Aorta (tissue), 5 donors: ENCODE data around the gene SLC9A9. TPM values are rescaled to one million over a fixed set of nuclear protein-coding genes. Genes with fewer than 3 reads are reported as not detected.
"Not testable (repeated sequence)": the region's sequence is repeated elsewhere in the genome, so short reads cannot be mapped to it uniquely, and the experiment has no call there.

Source experiments
- ATAC-seq: fragments of 200-7000 bp; cut with Tn5 transposase; one replicate; pipeline ENCODE4 v1.9.1; 2022; ENCODE audit warnings: moderate library complexity; ENCODE audit not compliant: low FRiP score
- DNase-seq, 2 donors: peaks; one replicate each; pipeline ENCODE4 v3.0.0-alpha.2; 2020
- H3K27ac ChIP-seq, 2 donors: one replicate each; pipeline ENCODE4 v1.5.1; 2013; ENCODE audit warnings: low read length in 2 of 2, mild to moderate bottlenecking in 2 of 2, moderate library complexity in 2 of 2, control low read depth in 1 of 2, inconsistent platforms in 1 of 2, low read depth in 1 of 2
- H3K27me3 ChIP-seq, 2 donors: one replicate each; pipeline ENCODE4 v1.6.1; 2013; ENCODE audit warnings: control low read depth in 1 of 2, low read length in 1 of 2, mild to moderate bottlenecking in 1 of 2, moderate library complexity in 1 of 2; ENCODE audit not compliant: insufficient read depth in 2 of 2, control insufficient read depth in 1 of 2
- H3K36me3 ChIP-seq, 2 donors: one replicate each; pipeline ENCODE4 v1.6.1; 2013; ENCODE audit warnings: control low read depth in 1 of 2, low read length in 1 of 2, mild to moderate bottlenecking in 1 of 2; ENCODE audit not compliant: insufficient read depth in 2 of 2, control insufficient read depth in 1 of 2
- H3K4me1 ChIP-seq, 2 donors: one replicate each; pipeline ENCODE4 v1.6.1; 2013; ENCODE audit warnings: low read length in 2 of 2, control low read depth in 1 of 2, mild to moderate bottlenecking in 1 of 2, moderate library complexity in 1 of 2; ENCODE audit not compliant: insufficient read depth in 2 of 2, control insufficient read depth in 1 of 2
- H3K4me3 ChIP-seq, 2 donors: one replicate each; pipeline ENCODE4 v1.5.1; 2013; ENCODE audit warnings: low read length in 2 of 2, control low read depth in 1 of 2, mild to moderate bottlenecking in 1 of 2
- H3K9me3 ChIP-seq: one replicate; pipeline ENCODE4 v1.6.1; 2013; ENCODE audit warnings: mild to moderate bottlenecking, low read length; ENCODE audit not compliant: control insufficient read depth
- WGBS, 2 donors: extraction: QIAGEN DNeasy Blood & Tissue Kit; methylation state at CpG; one replicate each; pipeline ENCODE4 v1.1.7; 2013; 5-methylcytosine and 5-hydroxymethylcytosine counted together
- intact Hi-C, 2 donors: fragments of 100-400 bp; cut with DNase I; formaldehyde crosslinking; loops; one replicate each; pipeline versions ENCODE4 v1.14.2 to v1.15.0; 2022
- polyA plus RNA-seq, 2 donors: library from polyadenylated mRNA; stranded (reverse); fragments of 200-250 nt; gene quantifications; one replicate each; pipeline ENCODE4 v1.2.3, GENCODE V29; 2013
- total RNA-seq, 2 donors: library from RNA; stranded (reverse); fragmentation: NEBNext Ultra II Directional; extraction: Animal tissue kit (Norgen Biotek cat#: 25700); gene quantifications; one replicate each; pipeline ENCODE4 v1.2.1, GENCODE V29; 2021
- donor health status: healthy with polysubstance abuse.
- donor health status: Bipolar disorder and iron deficiency.
- donor health status: DM: no; HTN: no; CAD: no.
- donor health status: DM: no; HTN: no; CAD: no.
- donor health status: DM: yes; HTN: yes; CAD: no.

The SLC9A9 gene
- total and polyA plus RNA-seq, 4 donors, result 7.3 to 45.8 (median 12.5) TPM

- WGBS, 2 donors, result 88 to 91% methylated on average over 7 of the region's 7 CpGs
- Histone ChIP-seq H3K4me1 (no peaks in the 10 kb centered on the region), H3K36me3 (no peaks in the 10 kb centered on the region), H3K27me3 (no peaks in the 10 kb centered on the region), H3K27ac (no peak overlapping the region), H3K9me3 (no peaks in the 10 kb centered on the region), H3K4me3 (no peak overlapping the region)
- intact Hi-C loops, result no loop called here
- ATAC-seq (no peak), DNase-seq (no peak)
These were observed 129.8 kb downstream of the SLC9A9 start for GRCh38 chr3:143718463-143718862.

- DNase-seq, result no peak
- Histone ChIP-seq H3K9me3 (no peaks in the 10 kb centered on the region), H3K27me3 (no peaks in the 10 kb centered on the region), H3K36me3 (no peaks in the 10 kb centered on the region), H3K4me1 (no peaks in the 10 kb centered on the region), H3K4me3 (no peak overlapping the region), H3K27ac (no peak overlapping the region)
- intact Hi-C loops, result no loop called here
- no peak for ATAC-seq
- WGBS, 2 donors, result 77 to 81% methylated on average over 4 of the region's 4 CpGs
These were observed 131.5 kb downstream of the SLC9A9 start for GRCh38 chr3:143716731-143717130.

GRCh38 chr3:143712522-143712921 lies 135.7 kb downstream of the SLC9A9 start:
- DNase-seq (no peak), ATAC-seq (no peak)
- H3K4me1 ChIP-seq, result no peaks in the 10 kb centered on the region
- no peaks in the 10 kb centered on the region for H3K9me3 ChIP-seq
- intact Hi-C loops, result no loop called here
- H3K27me3 ChIP-seq, result no peaks in the 10 kb centered on the region
- no peak overlapping the region for H3K4me3 ChIP-seq
- H3K27ac ChIP-seq, result no peak overlapping the region
- H3K36me3 ChIP-seq, result no peaks in the 10 kb centered on the region

GRCh38 chr3:143707848-143708247 lies 140.4 kb downstream of the SLC9A9 start:
- DNase-seq (no peak), ATAC-seq (no peak)
- Histone ChIP-seq H3K4me3 (no peak overlapping the region), H3K36me3 (no peaks in the 10 kb centered on the region), H3K27me3 (no peaks in the 10 kb centered on the region), H3K27ac (no peak overlapping the region), H3K9me3 (no peaks in the 10 kb centered on the region), H3K4me1 (no peaks in the 10 kb centered on the region)
- 22 to 39% methylated on average over 1 of the region's 1 CpG for WGBS, 2 donors
- intact Hi-C loops, result no loop called here

- Histone ChIP-seq H3K36me3 (no peaks in the 10 kb centered on the region), H3K9me3 (peaks cover 1% of the 10 kb centered on the region), H3K4me1 (no peaks in the 10 kb centered on the region), H3K4me3 (no peak overlapping the region), H3K27me3 (no peaks in the 10 kb centered on the region), H3K27ac (no peak overlapping the region)
- DNase-seq (no peak), ATAC-seq (no peak)
- 95 to 98% methylated on average over 1 of the region's 1 CpG for WGBS, 2 donors
- intact Hi-C loops, result no loop called here
These were observed 147.8 kb downstream of the SLC9A9 start for GRCh38 chr3:143700431-143700975.

- H3K36me3 ChIP-seq, result no peaks in the 10 kb centered on the region
- ATAC-seq, result no peak
- no peaks in the 10 kb centered on the region for H3K4me1 ChIP-seq
- H3K4me3 ChIP-seq, result no peak overlapping the region
- DNase-seq, result no peak
- H3K27ac ChIP-seq, result no peak overlapping the region
- whole genome bisulfite sequencing, 2 donors, result 30 to 38% methylated on average over 3 of the region's 3 CpGs
- intact Hi-C loops, result no loop called here
- no peaks in the 10 kb centered on the region for H3K27me3 ChIP-seq
- H3K9me3 ChIP-seq, result peaks cover 1% of the 10 kb centered on the region
These were observed 148.8 kb downstream of the SLC9A9 start for GRCh38 chr3:143699424-143699823.

- Histone ChIP-seq H3K4me1 (no peaks in the 10 kb centered on the region), H3K4me3 (no peak overlapping the region), H3K27me3 (no peaks in the 10 kb centered on the region), H3K36me3 (no peaks in the 10 kb centered on the region), H3K9me3 (peaks cover 1% of the 10 kb centered on the region), H3K27ac (no peak overlapping the region)
- DNase-seq, result no peak
- intact Hi-C loops, result no loop called here
- 64 to 71% methylated on average over 3 of the region's 3 CpGs for WGBS, 2 donors
- no peak for ATAC-seq
These were observed 149.5 kb downstream of the SLC9A9 start for GRCh38 chr3:143698682-143699303.

GRCh38 chr3:143697975-143698374 lies 150.3 kb downstream of the SLC9A9 start:
- no peaks in the 10 kb centered on the region for H3K4me1 ChIP-seq
- no peak for ATAC-seq
- no peaks in the 10 kb centered on the region for H3K27me3 ChIP-seq
- no peak for DNase-seq
- H3K27ac ChIP-seq, result no peak overlapping the region
- no peak overlapping the region for H3K4me3 ChIP-seq
- intact Hi-C loops, result no loop called here
- peaks cover 1% of the 10 kb centered on the region for H3K9me3 ChIP-seq
- H3K36me3 ChIP-seq, result no peaks in the 10 kb centered on the region
- 86 to 93% methylated on average over 4 of the region's 4 CpGs for WGBS, 2 donors

GRCh38 chr3:143695333-143695732 lies 152.9 kb downstream of the SLC9A9 start:
- not testable (repeated sequence) for ATAC-seq

More at GRCh38 chr3:143695333-143695732, 152.9 kb downstream of the SLC9A9 start:
- intact Hi-C loops, DNase-seq, H3K27ac ChIP-seq, H3K4me1 ChIP-seq, H3K4me3 ChIP-seq, H3K36me3 ChIP-seq, H3K27me3 ChIP-seq, H3K9me3 ChIP-seq: not testable (repeated sequence)
- 64 to 95% methylated on average over 2 of the region's 2 CpGs for WGBS, 2 donors
